ENCODE results near the gene KCNJ12.
"Not testable (repeated sequence)": the region's sequence is repeated elsewhere in the genome, so short reads cannot be mapped to it uniquely, and the experiment has no call there.

KCNJ12 gene

DNA sequence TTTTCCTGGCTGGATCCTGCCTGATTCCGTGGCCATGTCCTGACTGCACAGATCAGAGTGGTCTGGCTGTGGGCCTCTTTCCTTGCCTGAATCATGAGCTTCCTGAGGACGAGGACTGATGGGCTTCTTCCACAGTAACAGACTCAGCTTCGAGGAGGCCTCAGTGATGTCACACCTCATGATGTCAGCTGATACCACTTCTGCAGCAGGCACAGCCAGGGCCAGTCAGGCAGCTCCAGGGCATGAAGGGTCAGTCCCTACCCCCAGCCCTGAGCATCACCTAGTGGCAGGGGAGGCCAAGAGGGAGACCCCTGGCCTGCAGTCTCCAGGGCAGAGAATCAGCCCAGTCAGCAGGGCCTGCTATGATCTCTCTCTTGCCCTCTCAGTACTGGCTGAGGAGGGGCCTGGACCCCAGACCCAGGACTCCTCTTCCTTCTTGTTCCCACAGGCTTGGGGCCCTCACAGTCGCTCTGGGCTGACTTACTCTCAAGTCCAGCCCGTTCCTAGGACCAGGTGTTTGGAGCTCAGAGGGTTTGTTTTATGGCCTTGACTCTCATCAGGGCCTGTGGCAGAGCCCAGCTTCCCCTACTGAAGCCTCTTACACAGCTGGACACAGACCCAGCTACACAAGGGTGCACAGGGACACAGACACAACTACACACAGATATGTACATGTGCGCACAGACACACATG is 26.7 kb upstream of the KCNJ12 start:
- not testable (repeated sequence) for FAIRE-seq; DNase-seq (ENCODE audit: low spot score)

DNA sequence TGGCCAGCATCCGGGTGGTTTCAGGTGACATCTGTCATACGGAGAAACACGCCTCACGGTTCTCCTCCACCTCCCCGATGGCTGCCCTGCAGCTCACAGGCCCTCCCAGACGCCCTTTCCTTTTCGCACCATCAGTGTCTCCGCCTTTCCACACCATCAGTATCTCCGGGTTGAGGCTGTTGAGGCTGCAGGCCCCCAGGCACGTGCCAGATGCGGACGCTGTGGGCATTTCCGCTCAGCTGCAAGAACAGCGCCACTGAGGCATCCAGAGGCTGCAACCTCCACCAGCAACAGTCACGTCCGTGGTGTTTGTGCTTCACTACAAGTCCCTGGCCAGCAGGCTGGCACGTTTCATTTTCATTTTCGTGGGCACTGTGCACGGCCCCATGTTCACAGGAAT is 25.7 kb upstream of the KCNJ12 start:
- DNase-seq (ENCODE audit: low spot score) = not testable (repeated sequence)
- peak; percentile 96 for FAIRE-seq

DNA sequence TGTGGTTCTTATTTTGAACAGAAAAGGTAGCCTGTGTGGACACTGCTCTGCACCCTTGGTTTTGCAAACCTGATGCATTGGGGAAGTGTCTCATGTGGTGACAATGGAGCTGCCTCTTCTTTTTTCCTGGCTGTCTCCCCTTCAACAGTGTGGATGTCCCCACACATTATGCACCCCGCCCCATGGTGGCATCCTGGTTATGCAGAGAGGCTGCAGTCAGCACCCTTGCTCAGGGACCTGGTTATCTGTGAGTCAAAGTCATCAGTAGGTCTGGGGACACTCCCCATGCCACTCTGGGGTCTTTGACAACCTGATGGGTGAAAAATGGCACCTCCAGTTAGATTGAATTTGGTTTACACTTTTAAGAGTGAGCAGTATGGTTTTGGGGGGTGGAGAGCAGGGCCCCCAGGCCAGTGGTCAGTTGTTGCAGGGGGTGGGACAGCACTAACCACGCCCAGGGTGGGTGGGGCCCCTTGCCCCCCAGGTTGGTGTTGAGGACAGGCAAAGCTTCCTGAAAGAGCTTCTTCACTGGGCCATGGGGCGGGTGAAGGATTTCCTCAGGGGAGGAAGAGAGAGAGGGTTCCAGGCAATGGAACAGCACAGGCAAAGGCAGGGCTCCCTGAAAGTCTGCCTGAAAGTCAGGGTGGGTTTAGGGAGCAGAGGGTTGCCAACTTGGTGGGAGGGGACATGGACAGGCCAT is 24.6 kb upstream of the KCNJ12 start:
- FAIRE-seq = peak; percentile 53
- no peak for DNase-seq (ENCODE audit: low spot score)

DNA sequence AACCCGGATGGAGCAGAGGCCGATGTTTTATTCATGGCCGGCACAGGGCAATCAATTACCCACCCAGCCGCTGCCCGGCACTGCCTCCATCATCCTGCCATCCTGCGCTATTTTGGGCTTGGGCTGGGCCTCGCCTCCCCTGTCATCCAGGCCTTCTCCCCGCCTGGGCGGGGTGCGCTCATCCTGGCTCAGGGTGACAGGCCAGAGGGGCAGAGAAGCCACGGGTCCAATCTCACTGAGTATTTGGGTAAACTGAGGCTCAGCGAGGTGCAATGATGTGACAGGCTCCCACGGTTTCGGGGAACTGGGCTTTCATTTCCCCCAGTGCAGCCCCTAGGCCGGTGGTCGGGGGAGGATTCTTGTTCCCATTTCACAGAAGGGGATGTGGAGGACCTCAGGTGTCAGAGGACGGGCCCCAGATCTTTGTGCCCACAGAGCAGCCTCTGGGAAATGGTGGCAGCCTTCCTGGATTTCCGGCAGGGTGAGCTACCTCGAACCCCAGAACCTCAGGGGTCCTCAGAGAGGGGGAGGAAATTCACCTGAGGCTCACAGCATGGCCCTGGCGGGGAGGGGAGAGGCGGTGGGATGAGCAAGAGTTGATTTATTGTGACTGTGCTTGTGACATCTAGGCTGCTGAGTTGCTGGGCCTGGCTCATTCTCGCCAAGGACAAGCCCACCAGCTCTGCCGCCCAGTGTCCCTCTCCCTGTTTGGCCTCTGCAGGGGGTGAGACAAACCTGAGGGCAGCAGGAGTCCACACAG is 23.8 kb upstream of the KCNJ12 start:
- no peak for DNase-seq (ENCODE audit: low spot score)
- no peak for FAIRE-seq

DNA sequence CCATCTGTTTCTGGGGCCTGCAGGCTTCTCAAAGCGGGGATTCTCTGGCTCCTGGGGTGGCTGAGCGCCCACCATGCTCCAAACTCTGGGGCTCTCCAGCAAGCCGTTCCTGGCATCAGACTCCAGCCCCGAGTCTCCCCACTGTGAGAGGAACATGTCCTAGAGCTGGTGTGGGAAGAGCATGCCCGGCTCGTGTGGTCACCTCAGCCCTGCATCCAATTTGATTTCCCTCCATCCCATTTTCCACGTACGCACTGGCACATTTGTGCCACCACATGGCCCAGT is 23.2 kb upstream of the KCNJ12 start:
- FAIRE-seq = peak; percentile 9
- no peak for DNase-seq (ENCODE audit: low spot score)

DNA sequence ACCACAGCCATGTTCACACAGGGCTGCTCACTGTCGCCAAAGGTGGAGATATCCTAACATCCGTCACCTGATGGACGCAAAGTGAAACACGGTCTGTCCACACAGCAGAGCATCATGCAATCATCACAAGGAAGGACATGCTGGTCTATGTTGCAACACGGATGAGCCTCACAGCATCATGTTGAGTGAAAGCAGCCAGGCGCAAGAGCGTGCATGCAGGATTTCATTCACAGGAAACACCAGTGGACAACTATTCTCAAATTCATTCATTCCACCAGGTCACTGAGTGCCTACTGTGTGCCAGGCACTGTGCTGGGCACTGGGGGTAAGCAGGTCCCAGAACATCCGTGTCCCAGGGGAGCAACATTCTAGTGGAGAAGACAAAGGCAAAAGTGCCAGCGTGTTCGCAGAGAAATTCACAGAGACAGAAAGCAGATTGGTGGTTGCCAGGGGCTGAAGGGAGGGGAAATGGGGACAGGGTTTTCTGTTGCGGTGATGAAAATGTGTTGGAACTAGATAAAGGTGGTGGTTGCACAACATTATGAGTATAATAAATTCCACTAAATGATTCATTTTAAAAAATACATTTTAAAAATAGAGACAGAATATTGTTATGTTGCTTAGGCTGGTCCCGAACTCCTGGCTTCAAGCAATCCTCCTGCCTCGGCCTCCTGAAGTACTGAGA is 22.7 kb upstream of the KCNJ12 start:
- FAIRE-seq (no peak), DNase-seq (ENCODE audit: low spot score) (no peak)

DNA sequence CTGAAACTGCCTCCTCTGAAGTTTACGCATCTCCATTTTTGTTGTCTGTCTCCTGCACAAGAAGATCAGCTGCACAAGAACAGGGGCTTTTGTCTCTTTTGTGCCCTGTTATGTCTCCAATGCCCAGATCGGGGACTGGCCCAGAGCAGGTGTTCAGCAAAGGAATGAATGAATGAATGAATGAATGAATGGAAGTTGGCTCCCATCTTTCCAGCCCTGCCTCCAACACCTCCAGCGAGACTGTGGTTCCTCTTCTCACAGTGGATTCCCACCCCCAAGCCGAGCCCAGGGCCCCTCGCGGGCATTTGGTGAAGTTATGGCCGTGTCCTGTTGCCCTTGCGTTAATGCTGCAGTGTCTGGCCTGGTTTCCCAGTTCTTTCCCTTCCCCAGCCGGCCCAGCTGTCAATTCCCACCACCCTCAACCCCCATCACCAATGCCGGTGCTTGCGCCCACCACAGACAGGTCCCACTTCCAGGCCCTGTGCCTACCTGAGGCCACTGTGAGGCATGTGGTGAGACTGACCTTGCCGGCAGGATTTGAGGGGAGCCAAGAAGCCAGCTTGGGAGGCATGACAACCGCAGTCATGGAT is 21.3 kb upstream of the KCNJ12 start:
- DNase-seq (ENCODE audit: low spot score) (no peak), FAIRE-seq (no peak)

DNA sequence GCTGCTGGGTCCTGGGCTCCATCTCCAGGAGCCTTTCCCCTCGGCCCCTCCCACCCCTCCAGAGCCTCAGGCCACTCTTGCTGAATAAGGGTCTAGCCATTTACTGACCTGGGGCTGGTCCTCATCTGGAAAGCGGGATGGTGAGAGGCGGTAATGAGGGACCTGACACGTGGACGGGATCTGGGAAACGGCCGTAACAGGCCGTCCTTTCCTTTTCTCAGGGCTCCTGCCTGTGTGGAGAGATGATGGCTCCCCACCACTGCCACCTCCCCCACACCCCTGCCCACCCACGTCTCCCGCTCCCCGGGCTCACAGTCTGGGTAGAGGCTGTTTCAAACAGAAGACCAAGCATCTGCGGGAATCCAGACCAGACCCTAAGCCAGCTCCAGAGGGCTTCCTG is 20.6 kb upstream of the KCNJ12 start:
- no peak for DNase-seq (ENCODE audit: low spot score)
- no peak for FAIRE-seq

DNA sequence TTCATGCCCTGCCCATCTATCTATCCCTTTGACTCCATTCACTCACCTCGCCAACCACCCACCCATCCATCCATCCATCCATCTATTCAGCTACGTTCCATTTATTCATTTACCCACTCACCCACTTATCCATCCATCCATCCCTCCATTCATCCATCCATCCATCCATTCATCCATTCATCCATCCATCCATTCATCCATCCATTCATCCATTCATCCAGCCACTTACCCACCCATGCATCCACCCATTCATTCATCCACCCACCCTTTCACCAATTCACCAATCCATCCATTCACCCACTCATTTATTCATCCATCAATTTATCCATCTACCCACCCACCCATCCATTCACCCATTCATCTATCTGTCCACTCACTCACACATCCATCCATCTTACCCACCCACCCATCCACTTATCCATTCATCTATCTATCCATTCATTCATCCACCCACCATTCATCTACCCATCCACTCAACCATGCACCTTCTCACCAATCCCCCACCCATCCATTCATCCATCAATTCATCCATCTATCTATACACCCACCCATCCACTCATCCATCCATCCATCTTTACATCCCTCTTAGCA is 19.5 kb upstream of the KCNJ12 start:
- FAIRE-seq = peak; percentile 55

DNA sequence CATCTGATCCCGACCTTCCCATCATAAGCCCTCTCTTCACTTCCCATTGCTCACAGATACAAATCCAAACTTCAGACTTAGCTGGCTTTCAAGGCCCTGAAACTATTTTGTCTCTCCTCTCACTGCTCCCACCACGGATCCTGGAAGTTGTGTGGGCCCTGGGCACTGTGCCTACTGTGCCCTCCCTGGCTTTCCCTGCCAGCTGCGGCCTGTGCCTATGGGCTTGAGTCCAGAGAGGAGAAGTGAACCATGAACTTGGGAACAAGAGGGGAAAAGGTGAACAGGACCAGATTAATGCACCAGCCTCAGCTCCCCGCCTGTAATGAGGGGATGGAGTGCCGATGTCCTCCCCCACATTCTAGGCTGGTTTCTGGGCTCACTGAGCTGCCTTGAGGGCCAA is 18.9 kb upstream of the KCNJ12 start:
- FAIRE-seq (no peak), DNase-seq (ENCODE audit: low spot score) (no peak)

More for the DNA sequence above, 19.5 kb upstream of the KCNJ12 start:
- no peak for DNase-seq (ENCODE audit: low spot score)

DNA sequence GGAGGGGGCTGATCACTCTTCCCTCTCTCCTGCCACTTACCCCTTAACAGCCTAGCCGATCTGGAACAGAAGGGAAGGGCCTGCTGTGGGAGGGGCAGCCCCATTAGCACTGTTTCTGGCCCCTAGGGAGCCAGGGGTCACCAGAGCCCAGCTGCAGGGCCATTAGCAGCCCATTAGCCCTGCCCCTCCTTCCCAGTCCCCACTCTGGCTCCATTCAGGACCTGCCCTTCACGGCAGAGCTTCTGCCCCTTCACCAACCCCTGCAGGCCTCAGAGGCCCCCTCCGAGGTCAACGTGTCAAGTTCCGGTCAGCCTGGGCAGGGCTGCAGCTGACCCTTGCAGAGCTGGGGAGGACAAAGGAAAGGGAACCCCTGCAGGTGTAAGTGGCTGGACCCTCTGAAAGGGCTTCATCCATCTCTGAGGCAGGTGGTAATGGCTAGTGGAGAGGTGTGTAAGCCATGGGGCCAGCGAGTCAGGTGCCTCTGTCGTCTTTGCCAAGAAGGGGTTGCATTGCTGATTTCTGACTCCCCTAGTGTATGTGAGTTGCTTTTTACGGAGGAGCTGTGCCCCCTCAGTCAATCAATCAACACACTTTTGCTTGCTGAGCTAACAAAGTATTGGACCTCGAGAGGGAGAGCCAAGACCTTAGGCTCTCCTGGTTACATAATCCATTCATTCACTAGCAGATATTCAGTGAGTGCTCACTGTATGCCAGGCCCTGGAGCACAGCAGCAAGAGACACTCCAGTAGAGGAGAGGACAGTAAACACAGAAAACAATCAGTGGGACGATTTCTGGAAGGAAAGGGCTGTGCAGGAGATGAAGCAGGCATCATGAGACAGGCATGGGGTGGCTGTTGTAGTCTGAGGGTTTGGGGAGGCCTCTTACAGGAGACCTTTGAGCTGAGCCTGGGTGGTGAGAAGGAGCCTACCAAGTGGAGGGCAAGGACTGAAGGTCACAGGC is 18.2 kb upstream of the KCNJ12 start:
- FAIRE-seq (no peak), DNase-seq (ENCODE audit: low spot score) (no peak)

DNA sequence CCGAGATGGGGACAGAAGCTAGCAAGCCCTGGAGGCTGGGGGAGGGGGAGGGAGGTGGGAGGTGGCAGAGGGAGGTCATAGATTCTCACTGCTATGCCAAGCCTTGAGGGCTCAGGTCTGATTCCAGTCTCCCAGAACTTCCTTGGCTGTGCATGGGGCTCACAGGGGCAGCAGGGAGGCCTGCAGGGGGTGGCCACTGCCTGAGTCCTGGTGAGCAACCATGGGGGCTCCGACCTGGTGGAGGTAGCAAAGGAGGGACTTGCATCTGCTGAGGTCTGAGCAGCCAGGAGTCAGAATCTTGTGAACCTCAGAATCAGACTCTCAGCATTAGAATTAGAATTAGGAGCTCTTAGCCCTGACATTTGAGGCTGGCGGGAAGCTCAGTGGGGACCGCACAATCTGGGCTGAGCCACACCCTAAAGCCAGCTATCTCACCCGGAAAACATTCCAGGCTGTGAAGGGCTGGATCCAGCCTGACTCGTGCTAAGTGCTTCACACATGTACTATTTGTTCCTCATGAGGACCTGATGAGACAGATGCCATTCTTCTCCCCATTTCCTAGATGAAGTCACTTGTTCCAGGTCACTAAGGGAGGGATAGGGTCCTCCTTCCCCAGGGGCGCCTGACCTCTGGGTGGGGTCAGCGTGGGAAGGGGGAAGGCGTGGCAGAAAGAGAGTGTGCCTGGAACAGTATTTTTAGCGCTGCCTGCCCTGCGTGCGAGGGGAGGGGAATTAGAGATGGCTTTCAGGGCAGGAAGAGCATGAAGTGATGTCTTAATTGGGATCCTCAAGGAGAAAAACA is 17.3 kb upstream of the KCNJ12 start:
- FAIRE-seq (no peak), DNase-seq (ENCODE audit: low spot score) (peak; percentile 52)

DNA sequence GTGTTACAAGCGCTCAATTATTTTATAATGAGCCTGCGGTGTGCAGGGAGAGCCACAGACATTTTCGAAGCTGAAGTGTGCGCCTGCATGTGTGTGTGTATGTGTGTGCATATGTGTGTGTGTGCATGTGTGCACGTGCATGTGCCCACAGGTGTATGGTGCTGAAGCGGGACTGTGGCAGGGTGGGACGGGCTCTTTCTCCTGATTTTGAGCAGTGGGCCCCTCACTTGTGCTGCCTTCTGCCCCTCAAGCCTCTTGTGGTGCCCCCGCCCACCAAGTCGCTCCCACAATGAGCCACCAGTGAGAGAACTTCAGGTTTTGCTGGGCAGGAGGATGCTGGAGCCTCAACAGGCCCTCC is 16.7 kb upstream of the KCNJ12 start:
- DNase-seq (ENCODE audit: low spot score) = no peak
- FAIRE-seq = no peak

DNA sequence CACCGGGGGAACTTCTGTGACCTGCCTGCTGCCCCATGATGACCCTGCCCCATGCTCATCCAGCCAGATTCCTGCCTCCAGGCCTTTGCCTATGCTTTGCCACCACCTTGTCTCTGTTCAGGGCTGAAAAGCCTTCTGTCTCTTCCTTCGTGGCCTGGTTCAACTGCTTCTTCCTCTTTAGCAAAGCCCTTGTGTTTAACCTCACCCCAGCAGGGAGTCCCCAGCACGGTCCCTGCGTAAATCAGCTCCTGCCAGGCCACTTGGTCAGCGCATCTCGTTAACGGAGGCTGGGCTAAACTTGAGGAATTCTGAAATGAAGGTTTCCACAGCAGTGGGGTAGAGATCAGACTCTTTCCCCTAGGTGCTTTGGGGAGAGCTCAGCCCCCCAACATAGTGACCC is 16.1 kb upstream of the KCNJ12 start:
- no peak for FAIRE-seq
- DNase-seq (ENCODE audit: low spot score) = no peak

DNA sequence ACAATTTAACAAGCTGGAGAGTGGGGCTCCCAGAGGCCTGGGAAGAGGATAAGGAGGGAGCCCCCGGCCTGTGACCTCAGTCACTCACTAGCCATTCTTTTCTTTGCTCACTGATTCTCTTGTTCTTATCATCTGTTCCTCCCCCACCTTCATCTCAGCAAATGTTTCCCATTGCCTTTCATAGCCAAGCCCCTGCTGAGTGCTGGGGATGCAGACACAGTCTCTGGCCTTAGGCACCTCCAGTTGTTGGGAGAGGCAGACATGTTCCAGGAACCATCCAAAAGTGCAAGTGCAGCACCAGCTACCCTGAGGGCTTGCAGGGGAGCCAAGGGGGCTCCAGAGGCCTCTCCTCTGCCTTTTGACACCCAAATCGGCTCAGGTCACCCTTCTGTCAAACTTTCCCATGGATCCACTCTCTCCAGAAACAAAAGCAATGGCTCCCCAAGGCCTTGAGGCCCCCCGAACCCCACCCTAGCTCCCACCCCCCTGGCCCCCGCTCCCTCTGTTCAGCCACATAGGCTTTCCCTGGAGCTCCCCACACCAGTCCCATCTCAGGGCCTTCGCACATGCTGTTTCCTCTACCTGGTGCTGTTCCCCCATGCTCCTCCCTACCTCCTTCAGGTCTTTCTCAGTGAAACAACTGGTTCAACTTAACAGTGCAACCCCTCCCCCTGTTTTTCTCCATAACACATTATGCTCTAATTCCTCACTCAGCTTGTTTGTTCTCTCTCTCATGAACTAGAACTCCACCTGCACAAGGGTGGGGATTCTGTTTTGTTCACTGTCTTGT is 14.9 kb upstream of the KCNJ12 start:
- no peak for FAIRE-seq
- no peak for DNase-seq (ENCODE audit: low spot score)

DNA sequence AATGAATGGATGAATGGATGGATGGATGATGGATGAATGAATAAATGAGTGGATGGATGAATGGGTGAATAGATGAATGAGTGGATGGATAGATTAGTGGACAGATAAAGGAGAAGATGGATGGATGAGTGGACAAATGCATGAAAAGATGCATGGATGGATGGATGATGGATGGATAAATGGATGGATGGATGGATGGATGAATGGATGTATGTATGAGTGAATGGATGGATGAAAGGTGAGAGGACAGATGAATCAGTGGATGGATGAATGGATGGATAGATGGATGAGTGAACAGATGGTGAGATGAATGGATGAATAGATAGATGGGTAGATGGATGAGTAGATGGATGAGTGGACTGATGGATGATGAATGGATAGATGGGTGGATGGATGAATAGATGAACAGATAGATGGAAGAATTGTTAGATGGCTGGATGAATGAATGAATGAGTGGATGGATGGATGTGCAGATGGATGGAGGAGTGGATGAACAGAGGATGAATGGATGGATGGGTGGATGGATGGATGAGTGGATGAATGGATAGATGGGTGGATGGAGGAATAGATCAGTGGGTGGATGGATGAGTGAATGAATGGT is 13.7 kb upstream of the KCNJ12 start:
- FAIRE-seq = peak; percentile 66
- DNase-seq (ENCODE audit: low spot score) = no peak

DNA sequence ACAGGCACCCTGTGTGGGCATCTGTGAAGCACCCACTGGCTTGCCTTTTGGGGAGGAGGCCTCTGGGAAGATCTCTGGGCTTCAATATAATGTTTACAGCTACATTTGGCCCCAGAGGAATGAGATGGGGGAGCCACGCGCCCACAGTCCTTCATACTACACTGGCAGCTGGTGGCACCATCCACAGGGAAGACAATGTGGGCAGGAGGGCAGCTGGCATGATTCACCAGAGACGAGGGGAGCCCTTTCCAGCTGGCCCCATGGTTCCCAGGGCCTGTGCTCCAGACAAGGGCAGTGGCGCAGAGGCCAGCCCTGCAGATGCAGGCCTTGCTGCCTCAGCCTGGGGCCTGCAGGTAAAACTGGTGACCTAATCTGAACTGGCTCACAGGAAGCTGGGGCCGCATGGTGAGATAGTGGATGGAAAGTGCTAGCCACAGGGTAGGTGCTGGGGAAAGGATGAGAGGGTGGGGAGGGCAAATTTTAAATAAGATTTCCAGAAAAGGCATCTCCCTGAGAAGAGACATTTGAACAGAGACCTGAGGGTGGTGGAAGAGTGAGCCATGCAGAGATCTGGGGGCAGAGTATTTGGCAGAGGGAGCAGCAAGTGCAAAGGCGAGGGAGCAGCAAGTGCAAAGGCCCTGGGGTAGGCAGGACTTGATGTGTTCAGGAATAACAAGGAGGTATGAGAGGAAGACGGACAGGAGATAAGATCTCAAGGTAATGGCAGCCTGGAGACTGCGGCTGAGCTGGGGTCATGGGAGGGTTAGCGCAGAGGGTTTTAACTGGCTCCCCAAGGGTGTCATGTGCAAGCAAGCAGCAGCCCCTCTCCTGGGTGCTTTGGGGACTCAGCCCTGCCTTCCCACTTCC is 12.1 kb upstream of the KCNJ12 start:
- FAIRE-seq (no peak), DNase-seq (ENCODE audit: low spot score) (no peak)

Data from urothelium cell line (cell line).